CD4-positive, alpha-beta T cell (primary cell): ENCODE results near the gene NRN1L. TPM values are rescaled to one million over a fixed set of nuclear protein-coding genes. Genes with fewer than 3 reads are reported as not detected.
A peak's percentile ranks its signal among the peaks of the same experiment; 100 is the strongest.

Source experiments
- ATAC-seq: fragments of 200-7000 bp; cut with Tn5 transposase; one replicate; pipeline ENCODE4 v1.10.0; 2022; ENCODE audit warnings: mild to moderate bottlenecking; ENCODE audit not compliant: poor library complexity
- CTCF ChIA-PET: fragments of 350-600 bp; sonication (Branson Sonifier 250); formaldehyde crosslinking; loops from one replicate; lab custom pipeline; 2021; ENCODE audit warnings: antibody characterized with exemption, inconsistent platforms; lab: Charles Lee
- POLR2A ChIA-PET: fragments of 350-600 bp; sonication (Branson Sonifier 250); formaldehyde crosslinking; loops from one replicate; lab custom pipeline; 2021; ENCODE audit warnings: antibody characterized with exemption, inconsistent platforms; lab: Charles Lee
- DNase-seq, 14 experiments: peaks; one replicate each; pipeline ENCODE4 v3.0.0-alpha.2; 2013 to 2020; ENCODE audit warnings: mixed read lengths in 2 of 14
- H3K27ac ChIP-seq, 2 donors: one replicate each; pipeline versions ENCODE4 v1.5.1 to v1.7.0; 2013; ENCODE audit warnings: low read length in 2 of 2, low read depth in 1 of 2, mild to moderate bottlenecking in 1 of 2
- H3K27me3 ChIP-seq, 2 experiments: 1 replicate in 1 of 2; 2 replicates in 1 of 2; pipeline versions ENCODE4 v1.6.1 to v1.7.0; 2013; ENCODE audit warnings: low read length in 2 of 2, control low read depth in 1 of 2, mild to moderate bottlenecking in 1 of 2, moderate library complexity in 1 of 2; ENCODE audit not compliant: insufficient read depth in 2 of 2, control insufficient read depth in 1 of 2
- H3K36me3 ChIP-seq: one replicate; pipeline ENCODE4 v1.6.1; 2013; ENCODE audit warnings: low read length, control low read depth; ENCODE audit not compliant: insufficient read depth
- H3K4me1 ChIP-seq: one replicate; pipeline ENCODE4 v1.6.1; 2013; ENCODE audit warnings: low read length, control low read depth; ENCODE audit not compliant: insufficient read depth
- H3K4me3 ChIP-seq: one replicate; pipeline ENCODE4 v1.5.1; 2013; ENCODE audit warnings: mild to moderate bottlenecking, low read length, moderate library complexity
- H3K9me3 ChIP-seq, 2 experiments: 1 replicate in 1 of 2; 2 replicates in 1 of 2; pipeline versions ENCODE4 v1.6.1 to v1.7.0; 2013; ENCODE audit warnings: low read length in 2 of 2, mild to moderate bottlenecking in 2 of 2, control low read depth in 1 of 2, moderate library complexity in 1 of 2; ENCODE audit not compliant: control insufficient read depth in 1 of 2, insufficient read depth in 1 of 2
- H3K27ac Mint-ChIP-seq: one replicate; pipeline ENCODE4 v1.8.0; 2020; ENCODE audit warnings: mixed read lengths
- H3K27me3 Mint-ChIP-seq: one replicate; pipeline ENCODE4 v1.8.0; 2021; ENCODE audit warnings: mixed read lengths
- H3K36me3 Mint-ChIP-seq: one replicate; pipeline ENCODE4 v1.8.0; 2021; ENCODE audit warnings: low read depth, mixed read lengths
- H3K4me1 Mint-ChIP-seq: one replicate; pipeline ENCODE4 v1.8.0; 2021; ENCODE audit warnings: low read depth, mixed read lengths
- H3K4me3 Mint-ChIP-seq: one replicate; pipeline ENCODE4 v1.8.0; 2020; ENCODE audit warnings: mild to moderate bottlenecking, mixed read lengths
- H3K9me3 Mint-ChIP-seq: one replicate; pipeline ENCODE4 v1.8.0; 2020; ENCODE audit warnings: mixed read lengths
- intact Hi-C, 2 experiments: fragments of 100-400 bp; cut with DNase I in 1 of 2; cut with micrococcal nuclease in 1 of 2; formaldehyde crosslinking; loops; one replicate each; pipeline versions ENCODE4 v1.15.1 to v1.9.0; 2023 to 2025; cut with DNase I, micrococcal nuclease
- total RNA-seq, 174 experiments: library from RNA in 2 of 174; stranded (reverse) in 2 of 174; gene quantifications; one replicate each; pipeline ENCODE4 v1.2.3 and lab custom pipeline; 2021 to 2026
- TF ChIP-seq, protein P1 (sequence below): fragments of 200-600 bp; IDR thresholded peaks from one replicate; pipeline ENCODE4 v1.8.0; 2022; ENCODE audit warnings: antibody characterized with exemption, mild to moderate bottlenecking

NRN1L gene
- total RNA-seq, 2 experiments from 2014 or later, result 2.9 to 4.4 TPM

DNA sequence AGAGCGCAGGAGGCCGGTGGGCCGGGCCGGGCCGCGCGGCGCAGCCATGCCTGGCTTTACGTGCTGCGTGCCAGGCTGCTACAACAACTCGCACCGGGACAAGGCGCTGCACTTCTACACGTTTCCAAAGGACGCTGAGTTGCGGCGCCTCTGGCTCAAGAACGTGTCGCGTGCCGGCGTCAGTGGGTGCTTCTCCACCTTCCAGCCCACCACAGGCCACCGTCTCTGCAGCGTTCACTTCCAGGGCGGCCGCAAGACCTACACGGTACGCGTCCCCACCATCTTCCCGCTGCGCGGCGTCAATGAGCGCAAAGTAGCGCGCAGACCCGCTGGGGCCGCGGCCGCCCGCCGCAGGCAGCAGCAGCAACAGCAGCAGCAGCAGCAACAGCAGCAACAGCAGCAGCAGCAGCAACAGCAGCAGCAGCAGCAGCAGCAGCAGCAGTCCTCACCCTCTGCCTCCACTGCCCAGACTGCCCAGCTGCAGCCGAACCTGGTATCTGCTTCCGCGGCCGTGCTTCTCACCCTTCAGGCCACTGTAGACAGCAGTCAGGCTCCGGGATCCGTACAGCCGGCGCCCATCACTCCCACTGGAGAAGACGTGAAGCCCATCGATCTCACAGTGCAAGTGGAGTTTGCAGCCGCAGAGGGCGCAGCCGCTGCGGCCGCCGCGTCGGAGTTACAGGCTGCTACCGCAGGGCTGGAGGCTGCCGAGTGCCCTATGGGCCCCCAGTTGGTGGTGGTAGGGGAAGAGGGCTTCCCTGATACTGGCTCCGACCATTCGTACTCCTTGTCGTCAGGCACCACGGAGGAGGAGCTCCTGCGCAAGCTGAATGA lies 42.0 kb upstream of the NRN1L start:
- POLR2A ChIA-PET, result interaction anchor here (0.7 to 2.6 kb wide), 10 partner anchors 9 to 242 kb away, joined by 3 to 18 read pairs (median 7); partner anchors contain the start of genes EDC4, NFATC3, PSMB10 and RANBP10
- intact Hi-C loops, result loop anchor here (1.0 to 10.0 kb wide), 3 partner anchors 50 to 618 kb away; partner anchors contain the start of genes PSKH1 (in 1 of the 2), PSMB10 (in 1 of the 2) and TMEM208 (in 1 of the 2)

DNA sequence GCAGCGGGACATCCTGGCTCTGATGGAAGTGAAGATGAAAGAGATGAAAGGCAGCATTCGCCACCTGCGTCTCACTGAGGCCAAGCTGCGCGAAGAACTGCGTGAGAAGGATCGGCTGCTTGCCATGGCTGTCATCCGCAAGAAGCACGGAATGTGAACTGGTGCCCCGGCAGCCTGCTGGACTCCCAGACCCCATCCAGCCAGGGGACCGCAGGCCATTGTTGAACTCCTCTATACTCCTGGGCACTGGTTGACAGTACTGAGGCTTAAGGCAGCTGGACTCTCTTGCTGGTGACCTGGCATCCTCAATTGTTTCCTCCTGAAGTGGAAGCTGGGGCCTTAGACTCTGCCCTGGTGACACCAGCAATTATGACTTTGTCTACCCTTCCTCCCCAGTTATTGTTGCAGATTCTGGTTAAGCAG lies 41.3 kb upstream of the NRN1L start:
- intact Hi-C loops, result loop anchor here (5.0 to 10.0 kb wide), 2 partner anchors 49 to 619 kb away; partner anchors contain the start of genes PSKH1 (in 1 of the 2) and TMEM208 (in 1 of the 2)
- Histone ChIP-seq H3K27me3 (no peaks in the 10 kb centered on the region), H3K36me3 (peaks cover 9% of the 10 kb centered on the region), H3K27ac (peak overlapping the region; percentile 65 to 79), H3K9me3 (no peaks in the 10 kb centered on the region), H3K4me1 (peaks cover 64% of the 10 kb centered on the region), H3K4me3 (peak overlapping the region; percentile 80)
- Mint-ChIP-seq H3K27ac (peak overlapping the region; percentile 95), H3K4me3 (peak overlapping the region; percentile 98), H3K4me1 (peaks cover 51% of the 10 kb centered on the region), H3K27me3 (no peaks in the 10 kb centered on the region), H3K36me3 (peaks cover 30% of the 10 kb centered on the region), H3K9me3 (no peaks in the 10 kb centered on the region)
- DNase-seq, result no peak
- CTCF ChIA-PET, result interaction anchor here (0.8 to 4.9 kb wide), 6 partner anchors 10 to 40 kb away, joined by 3 to 41 read pairs (median 4); partner anchors contain the start of gene EDC4
- ATAC-seq, result no peak
- TF ChIP-seq, protein P1, sequence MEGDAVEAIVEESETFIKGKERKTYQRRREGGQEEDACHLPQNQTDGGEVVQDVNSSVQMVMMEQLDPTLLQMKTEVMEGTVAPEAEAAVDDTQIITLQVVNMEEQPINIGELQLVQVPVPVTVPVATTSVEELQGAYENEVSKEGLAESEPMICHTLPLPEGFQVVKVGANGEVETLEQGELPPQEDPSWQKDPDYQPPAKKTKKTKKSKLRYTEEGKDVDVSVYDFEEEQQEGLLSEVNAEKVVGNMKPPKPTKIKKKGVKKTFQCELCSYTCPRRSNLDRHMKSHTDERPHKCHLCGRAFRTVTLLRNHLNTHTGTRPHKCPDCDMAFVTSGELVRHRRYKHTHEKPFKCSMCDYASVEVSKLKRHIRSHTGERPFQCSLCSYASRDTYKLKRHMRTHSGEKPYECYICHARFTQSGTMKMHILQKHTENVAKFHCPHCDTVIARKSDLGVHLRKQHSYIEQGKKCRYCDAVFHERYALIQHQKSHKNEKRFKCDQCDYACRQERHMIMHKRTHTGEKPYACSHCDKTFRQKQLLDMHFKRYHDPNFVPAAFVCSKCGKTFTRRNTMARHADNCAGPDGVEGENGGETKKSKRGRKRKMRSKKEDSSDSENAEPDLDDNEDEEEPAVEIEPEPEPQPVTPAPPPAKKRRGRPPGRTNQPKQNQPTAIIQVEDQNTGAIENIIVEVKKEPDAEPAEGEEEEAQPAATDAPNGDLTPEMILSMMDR, result peak; percentile 1
- POLR2A ChIA-PET, result interaction anchor here (0.7 to 2.6 kb wide), 10 partner anchors 9 to 242 kb away, joined by 3 to 18 read pairs (median 7); partner anchors contain the start of genes EDC4, NFATC3, PSMB10 and RANBP10

More for the DNA sequence above, 42.0 kb upstream of the NRN1L start:
- Histone ChIP-seq H3K9me3 (no peaks in the 10 kb centered on the region), H3K36me3 (peaks cover 9% of the 10 kb centered on the region), H3K27ac (peak overlapping the region; percentile 65 to 79), H3K4me3 (peak overlapping the region; percentile 80), H3K27me3 (no peaks in the 10 kb centered on the region), H3K4me1 (peaks cover 57% of the 10 kb centered on the region)
- Mint-ChIP-seq H3K27ac (peak overlapping the region; percentile 95), H3K27me3 (no peaks in the 10 kb centered on the region), H3K36me3 (peaks cover 28% of the 10 kb centered on the region), H3K4me3 (peak overlapping the region; percentile 98), H3K9me3 (no peaks in the 10 kb centered on the region), H3K4me1 (peaks cover 46% of the 10 kb centered on the region)
- TF ChIP-seq, protein P1, result peak; percentile 29
- DNase-seq (peak; percentile 41 to 90 (median 63)), ATAC-seq (peak; percentile 26)
- CTCF ChIA-PET, result interaction anchor here (0.8 to 4.9 kb wide), 6 partner anchors 9 to 41 kb away, joined by 3 to 41 read pairs (median 4); partner anchors contain the start of gene EDC4

DNA sequence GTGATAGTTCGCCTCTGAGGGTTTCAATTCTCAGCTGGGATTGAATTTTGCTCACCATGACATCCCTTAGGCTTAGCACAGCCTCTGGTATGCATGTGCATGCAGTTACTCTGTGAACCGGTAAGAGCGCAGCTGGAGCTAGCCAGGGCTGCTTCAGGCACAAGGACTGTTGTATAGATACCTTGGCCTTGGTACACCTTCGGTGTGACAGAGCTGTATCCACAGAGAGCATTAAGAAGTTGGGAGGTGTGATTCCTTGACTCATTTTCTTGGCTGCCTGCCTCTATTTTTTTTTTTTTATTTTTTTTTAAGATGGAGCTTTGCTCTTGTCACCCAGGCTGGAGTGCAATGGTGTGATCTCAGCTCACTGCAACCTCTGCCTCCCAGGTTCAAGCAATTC lies 40.2 kb upstream of the NRN1L start:
- CTCF ChIA-PET, result interaction anchor here (1.2 to 4.9 kb wide), 3 partner anchors 11 to 39 kb away, joined by 4 to 41 read pairs (median 5); no protein-coding TSS in a partner anchor
- peak overlapping the region; percentile 65 to 79 for H3K27ac ChIP-seq
- H3K36me3 ChIP-seq, result peaks cover 12% of the 10 kb centered on the region
- POLR2A ChIA-PET, result interaction anchor here (0.6 to 2.6 kb wide), 6 partner anchors 11 to 464 kb away, joined by 3 to 18 read pairs (median 7); partner anchors contain the start of genes PSMB10, RANBP10 and TSNAXIP1
- ATAC-seq (no peak), DNase-seq (no peak)
- H3K9me3 ChIP-seq, result no peaks in the 10 kb centered on the region
- H3K4me3 ChIP-seq, result no peak overlapping the region
- H3K4me1 ChIP-seq, result peaks cover 71% of the 10 kb centered on the region
- Mint-ChIP-seq H3K27ac (peak overlapping the region; percentile 95), H3K4me3 (peak overlapping the region; percentile 98), H3K4me1 (peaks cover 55% of the 10 kb centered on the region), H3K27me3 (no peaks in the 10 kb centered on the region), H3K9me3 (no peaks in the 10 kb centered on the region), H3K36me3 (peaks cover 30% of the 10 kb centered on the region)
- TF ChIP-seq, protein P1, result no peak
- H3K27me3 ChIP-seq, result no peaks in the 10 kb centered on the region
- intact Hi-C loops, result loop anchor here (5.0 to 10.0 kb wide), 2 partner anchors 48 to 620 kb away; partner anchors contain the start of genes PSKH1 (in 1 of the 2) and TMEM208 (in 1 of the 2)
